T-cell (primary cell): ENCODE results near the gene GBP2. TPM values are rescaled to one million over a fixed set of nuclear protein-coding genes. Genes with fewer than 3 reads are reported as not detected.

Experiments
- ATAC-seq, 4 experiments: fragments of 200-7000 bp in 3 of 4; fragments of 150-1000 bp in 1 of 4; cut with Tn5 transposase; replicated peaks in 1 of 4; 1 replicate in 3 of 4; 2 replicates in 1 of 4; pipeline ENCODE4 v1.10.0; 2021; ENCODE audit warnings: moderate library complexity in 3 of 4, mild to moderate bottlenecking in 2 of 4, moderate number of reproducible peaks in 1 of 4
- CTCF ChIA-PET, 2 donors: fragments of 300-600 bp; sonication (Branson Sonifier 250); formaldehyde crosslinking; loops; one replicate each; lab custom pipeline; 2022; ENCODE audit warnings: antibody characterized with exemption in 2 of 2; lab: Charles Lee
- POLR2A ChIA-PET, 2 donors: fragments of 300-600 bp; sonication (Branson Sonifier 250); formaldehyde crosslinking; loops; one replicate each; lab custom pipeline; 2022; ENCODE audit warnings: antibody characterized with exemption in 2 of 2; lab: Charles Lee
- DNase-seq, 35 experiments: peaks; one replicate each; pipeline versions ENCODE4 v3.0.0 to v3.0.0-alpha.2; 2013 to 2023
- H3K27ac ChIP-seq: one replicate; pipeline ENCODE4 v1.5.1; 2013; ENCODE audit warnings: low read length
- H3K27me3 ChIP-seq, 2 experiments: replicated peaks in 1 of 2; 1 replicate in 1 of 2; 2 replicates in 1 of 2; pipeline versions ENCODE4 v1.6.1 to v1.7.0; 2013; ENCODE audit warnings: low read length in 1 of 2, mixed read lengths in 1 of 2; ENCODE audit not compliant: control insufficient read depth in 2 of 2, insufficient read depth in 2 of 2; ENCODE audit errors: extremely low read depth in 1 of 2
- H3K36me3 ChIP-seq, 2 donors: 1 replicate in 1 of 2; 2 replicates in 1 of 2; pipeline versions ENCODE4 v1.6.1 to v1.7.0; 2013; ENCODE audit warnings: low read length in 1 of 2; ENCODE audit not compliant: control insufficient read depth in 2 of 2, insufficient read depth in 1 of 2; ENCODE audit errors: extremely low read depth in 1 of 2
- H3K4me1 ChIP-seq, 2 experiments: 1 replicate in 1 of 2; 2 replicates in 1 of 2; pipeline versions ENCODE4 v1.6.1 to v1.7.0; 2013; ENCODE audit warnings: low read length in 2 of 2, mixed read lengths in 1 of 2; ENCODE audit not compliant: insufficient read depth in 2 of 2, control insufficient read depth in 1 of 2; ENCODE audit errors: extremely low read depth in 1 of 2
- H3K4me3 ChIP-seq, 2 donors: 1 replicate in 1 of 2; 2 replicates in 1 of 2; pipeline versions ENCODE4 v1.5.1 to v1.7.0; 2013; ENCODE audit warnings: mild to moderate bottlenecking in 2 of 2, low read length in 1 of 2, moderate library complexity in 1 of 2; ENCODE audit not compliant: control insufficient read depth in 1 of 2; ENCODE audit errors: extremely low read depth in 1 of 2
- H3K9me3 ChIP-seq: 2 replicates; pipeline ENCODE4 v1.7.0; 2013
- H3K27ac Mint-ChIP-seq, 2 donors: one replicate each; pipeline ENCODE4 v1.8.0; 2020 to 2021; ENCODE audit warnings: mild to moderate bottlenecking in 2 of 2, mixed read lengths in 2 of 2
- H3K27me3 Mint-ChIP-seq, 2 donors: one replicate each; pipeline ENCODE4 v1.8.0; 2021 to 2022; ENCODE audit warnings: mixed read lengths in 2 of 2
- H3K36me3 Mint-ChIP-seq: one replicate; pipeline ENCODE4 v1.8.0; 2021; ENCODE audit warnings: mixed read lengths
- H3K4me1 Mint-ChIP-seq, 3 donors: one replicate each; pipeline ENCODE4 v1.8.0; 2020 to 2022; ENCODE audit warnings: mixed read lengths in 3 of 3, mild to moderate bottlenecking in 1 of 3
- H3K4me3 Mint-ChIP-seq, 3 donors: one replicate each; pipeline ENCODE4 v1.8.0; 2020 to 2022; ENCODE audit warnings: mild to moderate bottlenecking in 3 of 3, mixed read lengths in 3 of 3, moderate library complexity in 3 of 3
- H3K9me3 Mint-ChIP-seq, 3 donors: one replicate each; pipeline ENCODE4 v1.8.0; 2020 to 2022; ENCODE audit warnings: mixed read lengths in 3 of 3
- WGBS: methylation state at CpG from one replicate; pipeline ENCODE4 v1.1.5; 2013; ENCODE audit warnings: missing lambda C conversion rate; ENCODE audit not compliant: insufficient coverage; 5-methylcytosine and 5-hydroxymethylcytosine counted together
- total RNA-seq, 35 experiments: library from RNA in 6 of 35; stranded (reverse) in 6 of 35; fragments of 120-200 nt in 1 of 35; gene quantifications; one replicate each; pipeline versions ENCODE4 v1.2.1 to v1.2.4 and lab custom pipeline; 2013 to 2026

The GBP2 gene
- total RNA-seq, 5 donors from 2014 or later (not counting 1 experiment from before 2014, with no cell fraction given) = 82.2 to 226 (median 186) TPM

DNA sequence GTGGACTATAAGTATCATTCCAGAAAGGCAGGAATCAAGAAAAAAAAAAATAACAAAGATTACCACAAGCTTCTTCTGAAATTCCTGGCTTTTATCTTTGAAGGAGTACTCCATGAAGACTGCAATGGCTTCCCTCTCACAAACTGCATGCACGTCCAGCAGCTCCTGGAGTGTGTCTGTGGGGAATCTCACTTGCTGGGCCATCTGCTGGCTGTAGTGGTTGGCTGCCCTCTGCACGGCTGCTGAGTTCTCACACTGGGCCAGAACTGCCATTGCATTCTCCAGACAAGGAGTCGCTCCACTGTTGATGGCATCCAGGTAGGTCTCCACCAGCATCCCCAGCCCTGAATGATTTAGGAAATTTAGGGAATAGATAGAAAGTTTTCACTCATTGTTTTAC, 23.3 kb upstream of the GBP2 start:
- Histone ChIP-seq H3K27ac (no peak overlapping the region), H3K4me1 (no peaks in the 10 kb centered on the region), H3K9me3 (no peaks in the 10 kb centered on the region), H3K36me3 (no peaks in the 10 kb centered on the region), H3K4me3 (no peak overlapping the region), H3K27me3 (no peaks in the 10 kb centered on the region)
- peaks cover 7 to 10% (median 9%) of the 10 kb centered on the region in 3 donors for H3K4me1 Mint-ChIP-seq
- H3K27ac Mint-ChIP-seq = no peak overlapping the region
- ChIA-PET CTCF (no interaction called here), POLR2A (interaction anchor here (0.7 kb wide), 2 partner anchors 24 to 154 kb away, joined by 3 to 4 read pairs; no protein-coding TSS in a partner anchor)
- WGBS = 89% methylated on average over 1 of the region's 3 CpGs
- no peak overlapping the region for H3K4me3 Mint-ChIP-seq
- no peak for DNase-seq
- H3K9me3 Mint-ChIP-seq = no peaks in the 10 kb centered on the region
- peaks cover 3% of the 10 kb centered on the region for H3K36me3 Mint-ChIP-seq
- no peak for ATAC-seq
- peaks cover 1 to 4% of the 10 kb centered on the region in 2 donors for H3K27me3 Mint-ChIP-seq

GRCh38 chr1:89147678-89148658, 22.1 kb upstream of the GBP2 start:
- WGBS = 100% methylated on average over 1 of the region's 3 CpGs
- Mint-ChIP-seq H3K36me3 (no peaks in the 10 kb centered on the region), H3K27me3 (peaks cover 1 to 4% of the 10 kb centered on the region in 2 donors), H3K9me3 (no peaks in the 10 kb centered on the region), H3K27ac (no peak overlapping the region), H3K4me3 (no peak overlapping the region), H3K4me1 (peaks cover 7 to 10% (median 9%) of the 10 kb centered on the region in 3 donors)
- no peaks in the 10 kb centered on the region for H3K27me3 ChIP-seq
- POLR2A ChIA-PET = interaction anchor here (0.6 kb wide), 2 partner anchors 168 to 189 kb away, joined by 3 read pairs; no protein-coding TSS in a partner anchor
- no peak overlapping the region for H3K4me3 ChIP-seq
- CTCF ChIA-PET = interaction anchor here in 1 of 2 donors (0.6 to 1.0 kb wide), 2 partner anchors 51 to 110 kb away, joined by 3 to 4 read pairs; no protein-coding TSS in a partner anchor
- no peak for ATAC-seq
- H3K36me3 ChIP-seq = no peaks in the 10 kb centered on the region
- DNase-seq = no peak
- no peak overlapping the region for H3K27ac ChIP-seq
- no peaks in the 10 kb centered on the region for H3K4me1 ChIP-seq
- H3K9me3 ChIP-seq = no peaks in the 10 kb centered on the region

GRCh38 chr1:89146721-89147120, 20.8 kb upstream of the GBP2 start:
- Histone ChIP-seq H3K27me3 (no peaks in the 10 kb centered on the region), H3K4me1 (no peaks in the 10 kb centered on the region), H3K9me3 (no peaks in the 10 kb centered on the region), H3K36me3 (no peaks in the 10 kb centered on the region), H3K4me3 (no peak overlapping the region), H3K27ac (no peak overlapping the region)
- ATAC-seq (no peak), DNase-seq (no peak)
- ChIA-PET POLR2A (no interaction called here), CTCF (no interaction called here)
- no CpG with 5 or more reads among the region's 3 CpGs for WGBS
- H3K4me1 Mint-ChIP-seq = peaks cover 9 to 13% (median 10%) of the 10 kb centered on the region in 3 donors
- no peaks in the 10 kb centered on the region for H3K36me3 Mint-ChIP-seq
- H3K4me3 Mint-ChIP-seq = no peak overlapping the region
- H3K27ac Mint-ChIP-seq = no peak overlapping the region
- H3K27me3 Mint-ChIP-seq = peaks cover 1 to 4% of the 10 kb centered on the region in 2 donors
- no peaks in the 10 kb centered on the region for H3K9me3 Mint-ChIP-seq

DNA sequence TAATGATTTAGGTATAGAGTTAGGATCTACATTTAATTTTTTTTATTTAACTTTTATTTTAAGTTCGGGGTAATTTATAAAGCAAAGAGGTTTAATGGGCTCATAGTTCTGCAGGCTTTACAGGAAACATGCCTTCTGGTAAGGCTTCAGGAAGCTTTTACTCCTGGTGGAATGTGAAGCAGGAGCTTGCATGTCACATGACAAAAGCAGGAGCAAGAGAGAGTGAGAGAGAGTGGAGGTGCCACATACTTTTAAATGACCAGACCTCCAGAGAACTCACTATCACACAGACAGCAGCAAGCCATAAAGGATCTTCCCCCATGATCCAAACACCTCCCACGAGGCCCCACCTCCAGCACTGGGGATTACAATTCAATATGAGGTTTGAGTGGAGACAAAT, 17.6 kb upstream of the GBP2 start:
- Mint-ChIP-seq H3K4me3 (no peak overlapping the region), H3K27ac (no peak overlapping the region), H3K36me3 (no peaks in the 10 kb centered on the region), H3K4me1 (peaks cover 12 to 20% (median 16%) of the 10 kb centered on the region in 3 donors), H3K27me3 (peaks cover 0 to 1% of the 10 kb centered on the region in 2 donors), H3K9me3 (peaks cover 0 to 5% (median 0%) of the 10 kb centered on the region in 3 donors)
- H3K4me1 ChIP-seq = no peaks in the 10 kb centered on the region
- H3K27ac ChIP-seq = no peak overlapping the region
- no CpG with 5 or more reads among the region's 2 CpGs for WGBS
- no peaks in the 10 kb centered on the region for H3K9me3 ChIP-seq
- H3K4me3 ChIP-seq = no peak overlapping the region
- H3K27me3 ChIP-seq = no peaks in the 10 kb centered on the region
- H3K36me3 ChIP-seq = no peaks in the 10 kb centered on the region
- CTCF ChIA-PET = no interaction called here
- ATAC-seq (no peak), DNase-seq (no peak)
- POLR2A ChIA-PET = no interaction called here

DNA sequence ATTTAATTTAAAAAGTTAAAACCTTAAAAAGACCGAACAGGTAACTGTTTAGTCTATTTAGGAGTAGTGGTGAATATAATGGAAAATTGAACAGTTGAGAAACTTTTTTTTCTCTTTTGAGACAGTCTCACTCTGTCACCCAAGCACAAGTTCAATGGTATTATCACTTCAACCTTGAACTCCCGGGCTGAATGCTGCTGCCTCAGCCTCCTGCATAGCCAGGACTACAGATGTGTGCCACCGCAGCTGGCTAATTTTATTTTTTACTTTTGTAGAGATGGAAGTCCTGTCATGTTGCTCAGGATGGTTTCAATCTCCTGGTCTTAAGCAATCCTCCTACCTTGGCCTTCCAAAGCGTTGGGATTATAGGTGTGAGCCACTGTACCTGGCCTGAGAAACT, 16.2 kb upstream of the GBP2 start:
- no peaks in the 10 kb centered on the region for H3K9me3 ChIP-seq
- H3K27ac ChIP-seq = no peak overlapping the region
- DNase-seq (no peak), ATAC-seq (no peak)
- no CpG with 5 or more reads among the region's 4 CpGs for WGBS
- Mint-ChIP-seq H3K27me3 (peaks cover 0 to 1% of the 10 kb centered on the region in 2 donors), H3K9me3 (peaks cover 0 to 16% (median 7%) of the 10 kb centered on the region in 3 donors), H3K36me3 (no peaks in the 10 kb centered on the region), H3K4me1 (peaks cover 12 to 20% (median 16%) of the 10 kb centered on the region in 3 donors), H3K27ac (no peak overlapping the region), H3K4me3 (no peak overlapping the region)
- ChIA-PET CTCF (no interaction called here), POLR2A (interaction anchor here in 1 of 2 donors (0.6 kb wide), 2 partner anchors 146 to 849 kb away, joined by 3 to 6 read pairs; no protein-coding TSS in a partner anchor)
- no peaks in the 10 kb centered on the region for H3K36me3 ChIP-seq
- H3K4me1 ChIP-seq = no peaks in the 10 kb centered on the region
- no peak overlapping the region for H3K4me3 ChIP-seq
- H3K27me3 ChIP-seq = no peaks in the 10 kb centered on the region

GRCh38 chr1:89133747-89134146, 7.8 kb upstream of the GBP2 start:
- H3K27me3 ChIP-seq = peaks cover 0 to 7% of the 10 kb centered on the region in 2 experiments
- peaks cover 4% of the 10 kb centered on the region for H3K36me3 Mint-ChIP-seq
- no peak overlapping the region for H3K27ac ChIP-seq
- 70% methylated on average over 1 of the region's 1 CpG for WGBS
- POLR2A ChIA-PET = no interaction called here
- H3K36me3 ChIP-seq = no peaks in the 10 kb centered on the region
- peaks cover 0 to 2% of the 10 kb centered on the region in 2 donors for H3K27me3 Mint-ChIP-seq
- H3K9me3 ChIP-seq = no peaks in the 10 kb centered on the region
- DNase-seq = no peak
- peaks cover 0 to 28% (median 7%) of the 10 kb centered on the region in 3 donors for H3K9me3 Mint-ChIP-seq
- no peak overlapping the region for H3K4me3 Mint-ChIP-seq
- ATAC-seq = no peak
- H3K4me1 Mint-ChIP-seq = peaks cover 15 to 21% (median 18%) of the 10 kb centered on the region in 3 donors
- H3K4me1 ChIP-seq = peaks cover 8 to 10% of the 10 kb centered on the region in 2 experiments
- H3K4me3 ChIP-seq = no peak overlapping the region
- H3K27ac Mint-ChIP-seq = no peak overlapping the region
- CTCF ChIA-PET = no interaction called here
